Stimulated activated CD8-positive, alpha-beta memory T cell treated with anti-CD3 and anti-CD28 coated beads, Interleukin-15, amount 100 ng/mL, for 48 hours (primary cell): Measurements from ENCODE around the gene CDH4.

Experiments used
- DNase-seq, 2 donors: peaks; one replicate each; pipeline ENCODE4 v3.0.0-alpha.2; 2020; ENCODE audit warnings: low read depth in 2 of 2

CDH4 gene

DNA sequence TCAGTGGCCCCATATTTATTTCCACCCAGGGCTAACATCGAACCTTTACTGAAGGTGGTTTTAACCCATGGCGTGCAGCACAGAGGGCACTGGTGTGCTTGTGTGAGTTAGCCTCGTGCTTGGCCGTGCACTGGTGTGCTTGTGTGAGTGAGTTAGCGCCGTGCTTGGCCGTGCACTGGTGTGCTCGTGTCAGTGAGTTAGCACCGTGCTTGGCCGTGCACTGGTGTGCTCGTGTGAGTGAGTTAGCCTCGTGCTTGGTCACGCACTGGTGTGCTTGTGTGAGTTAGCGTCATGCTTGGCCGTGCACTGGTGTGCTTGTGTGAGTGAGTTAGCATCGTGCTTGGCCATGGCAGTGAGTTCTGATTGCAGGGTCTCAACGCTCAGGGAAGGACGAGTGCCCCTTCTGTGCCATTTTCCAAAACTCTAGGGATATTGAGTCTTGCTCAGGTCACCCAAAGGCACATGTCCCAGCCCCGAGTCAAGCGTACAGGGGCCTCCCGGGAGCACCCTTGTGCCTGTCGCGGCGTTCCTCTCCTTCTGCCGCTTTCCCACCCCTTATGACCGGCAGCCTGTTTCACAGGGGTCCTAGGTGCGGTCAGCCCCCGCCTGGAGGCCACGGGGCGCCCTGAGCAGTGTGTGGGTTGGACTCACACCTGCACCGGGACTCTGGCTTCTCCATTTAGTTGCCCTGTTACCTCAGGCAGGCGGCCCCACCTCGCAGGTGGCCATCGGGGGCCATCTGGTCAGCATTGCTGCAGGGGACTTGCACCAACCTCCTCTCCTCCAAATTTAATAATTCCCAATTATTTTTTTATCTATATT is 399.1 kb downstream of the CDH4 start:
- DNase-seq = no peak

DNA sequence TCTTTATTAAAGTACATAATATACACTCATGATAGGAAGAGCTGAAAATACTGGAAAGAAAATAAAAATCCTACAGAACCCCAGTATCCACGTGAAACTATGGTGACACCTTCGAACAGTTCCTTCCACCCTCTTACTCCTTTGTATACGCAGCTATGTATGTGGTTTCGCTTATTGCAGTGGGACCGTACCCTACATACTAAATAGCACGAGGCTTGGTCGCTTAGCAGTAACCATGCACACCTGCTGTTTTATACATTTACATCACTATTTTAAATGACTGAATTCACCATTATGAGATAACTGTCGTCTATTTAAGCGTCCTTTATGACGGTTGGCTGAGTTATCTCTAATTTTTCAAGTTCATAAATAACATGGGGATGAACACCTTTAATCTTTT is 400.1 kb downstream of the CDH4 start:
- no peak for DNase-seq

DNA sequence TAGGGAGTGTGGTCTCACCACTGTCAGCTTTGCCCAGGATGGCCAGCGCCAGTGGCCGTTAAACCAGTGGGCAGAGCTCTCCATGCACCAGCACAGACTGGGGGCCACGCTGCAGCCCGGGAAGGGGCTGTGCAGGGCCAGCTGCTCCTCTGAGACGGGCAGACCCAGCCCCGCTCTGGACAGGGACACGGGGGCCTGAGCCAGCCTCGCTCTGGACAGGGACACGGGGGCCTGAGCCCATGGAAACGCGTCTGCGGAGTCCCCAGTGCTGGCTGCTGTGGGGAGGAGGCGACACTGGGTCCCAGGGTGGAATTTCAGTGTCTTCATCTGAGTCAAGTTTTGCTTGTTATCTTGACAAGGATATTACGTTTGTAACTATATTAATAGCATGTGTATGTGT is 402.7 kb downstream of the CDH4 start:
- DNase-seq = no peak

DNA sequence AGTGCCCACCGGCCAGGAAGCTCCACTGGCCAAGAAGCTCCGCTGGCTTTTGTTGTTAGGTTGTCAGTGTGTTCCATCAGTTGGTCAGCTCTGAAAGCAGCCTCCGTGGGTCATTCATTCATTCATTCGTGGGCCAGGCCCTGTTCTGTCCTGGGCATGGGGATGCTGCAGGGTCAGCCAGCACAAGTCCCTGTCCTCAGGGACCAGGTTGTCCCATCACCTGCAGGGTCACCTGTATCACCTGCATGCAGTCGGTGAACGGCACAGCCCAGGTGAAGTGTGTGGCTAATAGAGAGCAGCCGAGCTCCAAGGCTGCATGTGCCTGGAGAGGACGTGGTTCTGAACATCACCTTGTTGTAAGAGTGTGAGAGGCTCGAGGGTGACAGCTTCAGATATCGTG is 403.5 kb downstream of the CDH4 start:
- no peak for DNase-seq

DNA sequence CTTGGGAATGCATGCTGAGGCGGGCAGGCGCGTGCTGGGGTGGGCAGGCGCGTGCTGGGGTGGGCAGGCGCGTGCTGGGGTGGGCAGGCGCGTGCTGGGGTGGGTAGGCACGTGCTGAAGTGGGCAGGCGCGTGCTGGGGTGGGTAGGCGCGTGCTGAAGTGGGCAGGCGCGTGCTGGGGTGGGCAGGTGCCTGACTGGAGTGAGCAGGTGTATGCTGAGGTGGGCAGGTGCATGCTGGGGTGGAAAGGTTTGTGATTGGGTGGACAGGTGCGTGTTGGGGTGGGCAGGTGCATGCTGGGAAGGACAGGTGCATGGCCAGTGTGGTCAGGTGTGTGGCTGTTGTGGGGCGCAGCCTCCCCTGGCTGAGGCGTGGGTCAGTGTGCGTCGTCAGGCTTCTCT is 404.1 kb downstream of the CDH4 start:
- no peak for DNase-seq

DNA sequence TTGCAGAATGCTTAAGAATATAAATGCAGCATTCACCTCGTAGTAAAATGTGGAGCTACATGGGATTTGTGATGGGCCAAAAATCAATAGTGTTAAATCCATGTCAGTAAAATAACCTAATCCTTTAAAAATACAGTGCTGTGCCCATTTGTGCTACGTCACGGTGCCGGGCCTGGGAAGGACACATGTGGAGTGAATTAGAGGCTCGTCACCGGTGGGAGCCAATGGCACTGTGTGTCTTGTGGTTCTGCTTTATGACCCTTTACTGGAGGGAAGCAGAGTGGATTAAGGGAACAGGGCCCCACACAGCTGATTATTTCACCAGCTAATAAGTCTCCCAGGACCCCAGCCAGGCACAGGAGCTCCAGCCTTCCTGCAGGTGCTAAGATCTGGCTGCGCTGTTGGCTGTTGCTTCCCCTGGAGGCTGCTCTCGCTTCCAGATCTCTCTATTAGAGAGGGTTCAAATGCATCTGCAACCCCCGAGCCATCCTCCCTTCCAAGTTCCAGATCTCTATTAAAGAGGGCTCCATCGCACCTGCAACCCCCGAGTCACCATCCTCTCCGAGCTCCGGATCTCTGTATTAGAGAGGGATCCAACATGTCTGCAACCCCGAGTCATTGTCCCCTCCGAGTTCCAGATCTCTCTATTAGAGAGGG is 405.8 kb downstream of the CDH4 start:
- no peak for DNase-seq

DNA sequence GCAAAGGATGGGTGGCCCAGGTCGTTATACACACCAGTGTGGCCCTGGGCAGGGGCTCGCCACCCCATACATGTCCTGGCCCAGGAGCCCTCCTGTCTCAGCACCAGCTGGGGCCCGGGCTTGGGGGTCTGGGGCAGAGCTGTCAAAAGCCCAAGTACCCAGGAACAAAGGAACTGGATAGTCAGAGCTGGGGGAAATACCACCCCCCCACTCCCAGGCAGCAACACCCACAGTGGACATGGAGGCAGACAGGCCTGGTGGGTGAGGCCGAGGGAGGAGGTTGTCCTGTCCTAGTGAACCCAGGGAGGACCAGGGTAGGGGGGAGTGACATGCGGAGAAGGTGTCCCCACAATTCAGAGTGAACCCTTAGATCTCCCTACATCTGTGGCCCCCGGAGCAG is 406.5 kb downstream of the CDH4 start:
- DNase-seq = no peak

DNA sequence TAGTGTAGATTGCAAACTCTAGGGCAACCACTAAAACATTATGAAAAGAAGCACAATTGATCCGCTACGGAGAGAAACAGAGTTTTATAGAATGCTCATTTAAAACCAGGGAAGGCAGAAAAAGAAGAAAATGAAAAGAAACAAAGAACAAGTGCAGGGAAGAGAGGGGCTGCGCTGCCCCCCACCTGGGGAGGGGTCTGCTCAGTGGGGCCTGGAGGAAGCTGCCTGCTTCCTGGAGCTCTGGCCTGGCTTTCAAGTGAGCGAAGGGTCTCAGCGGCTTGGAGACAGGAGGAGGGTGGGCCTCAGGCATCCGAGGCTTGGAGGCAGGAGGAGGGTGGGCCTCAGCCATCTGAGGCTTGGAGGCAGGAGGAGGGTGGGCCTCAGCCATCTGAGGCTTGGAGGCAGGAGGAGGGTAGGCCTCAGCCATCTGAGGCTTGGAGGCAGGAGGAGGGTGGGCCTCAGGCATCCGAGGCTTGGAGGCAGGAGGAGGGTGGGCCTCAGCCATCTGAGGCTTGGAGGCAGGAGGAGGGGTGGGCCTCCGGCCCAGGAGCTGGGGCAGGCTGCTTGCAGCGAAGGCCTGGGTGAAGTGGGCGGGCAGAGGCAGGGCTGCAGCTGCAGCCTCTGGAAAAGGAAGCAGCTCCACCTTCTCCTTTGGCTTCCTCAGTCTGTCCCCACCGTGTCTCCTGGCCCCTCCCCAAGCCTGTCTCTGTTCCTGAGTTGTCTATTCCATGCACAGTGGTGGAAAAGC is 407.4 kb downstream of the CDH4 start:
- no peak for DNase-seq

DNA sequence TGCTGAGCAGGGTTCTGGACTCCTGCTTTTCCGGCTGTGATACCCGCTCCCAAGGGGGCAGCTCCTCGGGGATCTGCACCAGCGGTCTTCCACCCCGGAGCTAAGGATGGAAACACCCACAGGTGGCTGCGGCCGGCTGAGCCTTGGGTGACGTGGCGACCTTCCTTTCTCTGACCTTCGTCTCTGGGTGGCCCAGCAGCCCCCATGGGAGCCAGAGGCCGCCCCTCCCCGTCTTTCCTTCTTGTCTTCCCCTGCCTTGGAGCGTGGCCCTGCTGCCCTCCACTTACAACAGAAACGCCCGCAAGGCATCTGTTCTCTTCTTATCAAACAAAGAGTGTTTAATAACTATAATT is 407.9 kb downstream of the CDH4 start:
- no peak for DNase-seq

DNA sequence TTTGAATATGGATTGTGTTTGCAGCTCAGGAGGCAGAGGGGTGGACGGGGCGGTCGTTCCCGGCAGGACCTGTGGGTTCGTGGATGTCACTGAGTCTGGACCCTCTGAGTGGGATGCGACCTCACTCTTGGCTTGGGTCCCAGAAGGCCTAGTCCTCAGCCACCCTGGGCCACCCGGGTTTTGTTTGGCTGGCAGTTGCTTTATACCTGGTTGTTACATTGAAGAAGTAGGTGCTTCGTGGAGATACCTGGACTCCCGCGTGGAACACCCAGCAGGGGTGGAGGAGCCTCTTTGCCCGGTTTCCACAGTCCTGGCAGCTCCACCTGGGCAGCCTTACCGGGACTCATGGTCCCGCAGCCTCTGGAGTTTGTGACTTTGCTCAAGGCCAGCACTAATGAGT is 408.5 kb downstream of the CDH4 start:
- DNase-seq = no peak

DNA sequence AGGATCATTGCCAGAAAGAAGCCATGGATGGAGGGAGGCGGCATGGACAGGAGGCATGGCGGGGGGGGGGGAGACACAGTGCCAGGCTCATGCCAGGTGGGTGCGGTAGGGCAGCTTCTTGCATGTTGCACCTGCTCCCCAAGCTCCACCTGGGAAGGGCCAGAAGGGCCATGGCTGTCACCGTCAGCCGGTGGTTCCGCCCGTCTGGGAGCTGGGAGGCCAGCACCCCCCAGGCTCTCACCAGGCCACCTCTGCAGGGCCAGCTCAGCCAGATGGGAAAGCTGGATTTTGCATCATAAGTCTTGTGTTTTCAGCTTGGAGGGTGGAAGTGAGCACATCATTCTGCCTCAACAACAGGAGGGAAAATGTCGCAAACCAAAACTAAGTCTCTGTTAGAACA is 409.0 kb downstream of the CDH4 start:
- DNase-seq = no peak

DNA sequence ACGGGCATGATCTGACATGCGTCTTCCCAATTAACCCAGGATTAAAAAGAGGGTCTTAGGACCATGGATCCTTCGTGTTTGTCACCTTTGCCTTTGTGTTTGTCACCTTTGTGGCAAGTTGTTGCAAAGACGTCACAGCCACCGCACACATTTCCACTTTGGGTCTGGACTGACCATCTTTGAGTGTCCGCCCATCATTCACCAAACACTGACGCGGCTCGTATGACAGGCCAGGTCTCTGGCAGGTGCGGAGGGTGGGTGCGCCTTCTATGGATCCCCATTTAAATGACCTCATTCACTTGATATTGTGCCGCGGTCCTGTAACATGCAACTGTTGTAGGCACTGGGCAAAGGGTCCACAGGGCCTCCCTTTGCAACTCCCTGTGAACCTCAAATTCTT is 409.5 kb downstream of the CDH4 start:
- DNase-seq = no peak

DNA sequence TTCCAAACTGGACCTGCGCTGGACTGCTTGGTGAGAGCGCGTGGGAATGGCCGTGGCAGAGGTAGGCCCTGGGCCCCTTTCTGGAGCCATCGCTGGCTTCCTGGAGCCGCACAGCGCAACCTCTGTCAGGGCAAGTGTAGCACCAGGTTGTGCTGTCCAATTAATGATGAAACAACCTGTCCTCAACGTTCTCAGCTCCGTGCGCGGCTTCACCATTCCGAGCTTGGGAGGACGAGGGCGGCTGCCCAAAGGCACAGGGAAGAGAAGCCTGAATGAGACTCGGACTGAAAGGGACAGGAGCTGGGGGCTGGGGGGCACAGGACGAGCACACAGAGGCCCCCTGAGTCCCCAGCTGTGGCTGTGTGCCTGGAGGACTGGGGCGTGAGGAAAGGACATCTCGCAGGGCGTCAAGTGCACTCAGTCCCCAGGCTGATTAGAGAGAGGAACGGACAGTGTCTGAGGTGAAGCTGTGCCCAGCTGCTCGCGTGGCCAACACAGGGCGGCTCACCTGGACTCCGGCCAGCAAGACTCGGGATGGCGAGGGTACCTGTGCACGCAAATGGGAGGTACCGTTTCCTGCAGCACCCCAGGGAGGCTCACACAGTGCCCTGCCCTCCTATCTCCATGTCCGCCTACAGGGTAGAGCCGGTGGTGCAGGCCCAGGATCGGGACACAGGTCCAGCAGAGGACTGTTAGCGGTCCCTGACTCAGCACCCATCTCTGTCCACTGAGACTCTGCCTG is 410.3 kb downstream of the CDH4 start:
- no peak for DNase-seq

DNA sequence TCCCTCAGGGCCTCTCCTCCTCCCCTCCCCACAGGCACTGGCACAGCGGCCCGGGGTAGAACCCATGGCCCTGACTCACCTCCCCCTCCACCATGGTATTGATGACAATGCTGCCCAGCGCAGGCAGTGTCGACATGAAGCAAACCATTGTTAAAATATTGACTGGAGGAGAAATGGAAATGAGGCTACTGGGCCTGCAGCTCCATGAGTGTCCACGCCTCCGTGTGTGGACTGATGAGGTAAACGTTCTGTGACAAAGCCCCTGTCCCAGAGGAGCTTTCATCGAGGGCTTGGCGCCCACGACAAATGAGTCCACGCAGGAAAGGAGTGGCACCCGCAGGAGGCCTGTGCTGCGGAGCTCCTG is 410.9 kb downstream of the CDH4 start:
- no peak for DNase-seq

DNA sequence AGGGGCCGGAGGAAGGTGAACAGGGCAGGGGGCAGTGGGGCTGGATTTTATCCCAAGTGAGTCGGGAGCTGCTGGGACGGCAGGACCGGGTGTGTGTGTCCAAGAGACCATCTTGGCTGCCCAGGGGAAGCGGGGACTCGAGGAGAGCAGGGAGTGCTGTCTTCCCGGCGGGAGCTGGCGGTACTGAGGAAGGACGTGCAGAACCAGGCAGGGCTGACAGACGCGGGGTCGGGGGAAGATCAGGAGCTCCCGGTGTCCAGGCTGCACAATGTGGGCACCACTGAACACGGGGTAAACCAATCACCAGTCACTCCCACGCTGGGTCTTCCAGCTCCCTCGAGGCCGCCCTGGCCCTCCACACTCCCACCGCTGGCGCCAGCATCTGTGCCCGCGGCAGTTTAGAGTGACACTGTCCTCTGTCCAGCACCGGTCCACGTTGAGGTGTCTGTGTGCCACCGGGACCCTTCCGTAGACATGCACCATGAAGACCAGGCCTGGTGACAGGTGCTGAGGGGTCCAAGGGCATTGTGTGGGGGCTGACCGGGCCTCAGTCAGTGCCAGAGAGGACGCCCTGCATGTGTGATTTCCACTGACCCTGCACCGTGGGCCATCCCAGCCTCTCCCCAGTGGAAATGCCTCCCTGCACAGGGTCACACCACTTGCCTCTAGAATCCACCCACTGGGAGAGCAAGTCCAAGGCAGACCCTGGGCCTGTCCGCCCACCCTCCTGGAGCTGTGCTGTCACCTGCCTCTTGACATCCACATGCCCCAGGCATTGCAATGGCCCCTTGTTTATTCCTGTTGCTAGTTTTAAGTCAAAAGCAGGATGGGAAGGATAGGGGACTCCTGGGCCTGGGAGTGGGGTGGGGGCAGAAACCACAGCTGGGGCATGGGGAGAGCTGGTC is 411.7 kb downstream of the CDH4 start:
- no peak for DNase-seq

DNA sequence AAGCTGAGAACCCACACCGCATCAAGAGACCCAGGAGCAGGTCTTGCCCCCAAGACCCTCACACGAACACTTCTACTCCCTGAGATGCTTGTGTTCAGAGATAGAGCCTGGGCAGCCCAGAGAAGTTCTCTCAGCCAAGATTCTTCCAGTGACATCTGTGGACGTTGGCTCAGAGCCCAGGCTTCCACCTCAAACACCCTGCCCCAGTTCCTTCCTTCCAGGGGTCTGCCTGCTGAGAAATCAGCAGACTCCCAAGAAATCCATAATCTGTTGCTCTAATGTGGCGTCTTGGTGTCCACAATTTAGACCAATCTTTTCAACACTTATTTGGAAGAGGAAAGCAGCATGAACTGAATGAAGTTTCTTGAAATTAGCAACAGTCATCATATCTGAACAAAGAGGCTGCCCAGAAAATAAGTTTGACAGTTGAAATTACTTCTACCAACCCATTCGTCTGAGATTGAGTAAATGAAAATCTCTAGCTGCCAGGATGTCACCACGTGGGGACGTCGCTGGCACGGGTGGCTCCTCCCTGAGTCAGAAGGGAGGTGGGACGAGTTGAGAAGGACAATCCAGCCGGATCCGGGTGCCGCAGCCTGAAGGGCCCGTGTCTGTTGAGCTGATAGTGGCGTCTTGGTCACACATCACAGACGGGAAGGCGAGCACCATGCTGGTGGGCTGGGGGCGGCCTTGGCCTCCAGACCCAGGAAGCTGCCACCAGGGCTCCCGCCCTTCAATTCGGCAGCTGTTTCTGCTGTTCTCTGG is 412.7 kb downstream of the CDH4 start:
- no peak for DNase-seq

DNA sequence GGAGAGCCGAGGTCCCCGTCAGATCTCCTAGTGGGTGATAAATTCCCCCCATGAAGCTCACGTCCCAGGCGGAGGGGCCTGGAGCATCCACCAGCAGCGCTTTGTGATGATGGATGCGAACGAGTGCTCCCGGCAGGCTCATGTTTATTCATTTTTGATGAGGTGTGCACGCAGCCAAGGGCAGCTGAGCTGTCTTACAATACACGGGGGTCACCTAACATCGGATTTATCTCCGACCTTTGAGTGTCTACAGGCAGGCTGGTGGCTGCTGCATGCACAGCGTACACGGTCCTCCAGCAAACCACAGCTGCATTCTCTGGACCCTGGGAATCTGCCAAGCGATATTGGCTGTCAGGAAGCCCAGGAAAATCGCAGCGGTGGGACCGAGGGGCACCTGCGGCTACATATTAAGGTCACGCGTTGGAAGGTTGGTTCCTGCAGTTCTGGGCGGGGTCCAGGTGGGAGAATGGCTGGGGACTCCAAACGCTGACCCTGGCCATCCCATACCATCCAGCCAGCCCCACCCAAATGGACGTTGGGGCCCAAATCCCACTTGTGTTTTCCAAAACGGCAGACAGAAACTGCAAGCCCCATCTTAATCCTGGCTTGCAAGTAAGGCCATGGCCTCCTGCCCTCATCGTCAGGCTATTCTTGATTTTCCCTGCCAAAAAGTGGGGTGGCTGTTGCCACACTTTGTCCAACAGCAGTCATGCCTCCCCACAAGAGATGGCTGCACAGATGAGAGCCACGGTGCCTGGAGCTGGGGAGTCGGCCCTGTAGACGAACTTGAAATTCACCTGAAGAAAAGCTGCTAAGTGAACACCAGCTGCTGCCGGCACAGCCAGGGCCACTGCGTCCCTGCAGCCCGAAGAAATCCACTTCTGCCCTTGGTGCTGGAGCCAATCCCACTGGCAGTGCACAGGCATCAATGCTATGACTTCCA is 413.7 kb downstream of the CDH4 start:
- DNase-seq = no peak

DNA sequence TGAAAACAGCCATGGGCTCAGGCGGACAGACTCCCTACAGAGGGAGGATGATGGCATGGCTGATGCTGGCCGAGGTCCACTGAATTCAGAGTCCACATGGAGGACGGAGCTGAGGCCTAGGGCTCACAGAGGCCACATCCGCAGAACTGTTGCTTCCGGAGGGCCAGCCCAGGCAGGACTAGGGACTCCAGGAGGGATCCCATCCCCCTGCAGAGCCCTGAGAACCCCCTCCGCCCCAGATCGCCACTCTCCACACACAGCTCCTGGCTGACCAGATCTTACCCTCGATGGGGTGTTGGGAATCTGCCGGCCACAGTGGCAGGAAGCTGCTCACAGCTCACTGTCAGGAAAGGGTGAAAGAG is 414.4 kb downstream of the CDH4 start:
- no peak for DNase-seq

DNA sequence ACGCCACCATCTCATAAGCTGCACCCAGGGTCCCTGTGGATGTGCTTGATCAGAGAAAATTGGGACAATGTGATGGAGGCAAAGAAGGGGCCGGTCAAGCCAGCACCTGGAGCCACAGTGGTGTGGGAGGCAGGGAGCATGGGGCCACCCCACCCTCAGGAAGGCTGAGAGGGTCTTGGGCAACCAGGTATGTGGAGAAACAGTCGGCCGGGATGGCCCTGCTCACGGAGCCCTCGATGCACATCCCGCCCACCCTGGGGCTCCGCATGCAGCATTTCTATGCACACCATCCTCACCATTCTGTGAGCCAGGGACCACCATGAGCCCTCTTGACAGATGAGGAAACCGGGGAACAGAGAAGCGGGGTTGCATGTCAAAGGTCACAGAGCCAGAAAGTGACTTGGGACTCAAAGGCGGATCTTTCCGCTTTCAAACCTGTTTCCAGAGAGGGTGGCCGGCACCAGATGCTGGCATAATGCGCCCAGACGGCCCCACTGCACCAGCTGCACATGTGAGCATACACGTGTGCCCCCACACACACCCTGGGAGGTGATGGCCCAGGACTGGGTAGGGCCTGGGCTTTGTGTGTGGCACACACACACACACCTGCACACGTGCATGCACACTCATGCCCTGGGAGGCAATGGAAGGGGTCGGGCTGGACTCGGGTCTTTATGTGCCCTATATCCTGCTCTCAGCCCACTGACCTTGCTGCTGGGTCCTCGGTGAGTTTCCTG is 415.2 kb downstream of the CDH4 start:
- no peak for DNase-seq
